Pulmonary artery endothelial cell (primary cell): ENCODE data around the gene DDX24. TPM values are rescaled to one million over a fixed set of nuclear protein-coding genes. Genes with fewer than 3 reads are reported as not detected.

ENCODE experiments used
- DNase-seq: peaks from one replicate; pipeline ENCODE4 v3.0.0-alpha.2; 2011; ENCODE audit warnings: low read depth, low spot score
- total RNA-seq: library from RNA; depleted of rRNA; stranded (reverse); fragments of >200 nt; gene quantifications from 2 replicates; pipeline ENCODE4 v1.2.3, GENCODE V29; 2014

Gene DDX24
- total RNA-seq, 1 donor from 2014 or later, result 110 TPM

DNA sequence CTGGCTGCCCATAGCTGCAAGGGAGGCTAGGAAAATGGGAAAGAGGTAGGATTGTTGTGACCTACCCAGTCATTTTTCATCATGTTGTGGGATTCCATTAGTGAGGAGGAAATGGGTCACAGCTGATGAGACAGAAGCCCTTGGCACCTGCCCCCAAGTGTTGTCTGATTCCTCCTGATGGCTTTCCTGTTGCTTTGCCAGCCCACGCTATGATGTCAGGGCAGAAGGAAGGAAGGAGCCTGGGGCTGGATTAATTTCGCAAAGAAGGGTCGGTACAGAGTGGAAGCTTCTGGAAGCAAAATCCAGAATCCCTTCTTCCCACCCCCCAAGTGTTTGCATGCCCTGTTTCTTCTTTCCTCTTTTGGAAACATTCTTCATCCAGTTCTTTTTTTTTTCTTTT is 46.1 kb downstream of the DDX24 start:
- no peak for DNase-seq

DNA sequence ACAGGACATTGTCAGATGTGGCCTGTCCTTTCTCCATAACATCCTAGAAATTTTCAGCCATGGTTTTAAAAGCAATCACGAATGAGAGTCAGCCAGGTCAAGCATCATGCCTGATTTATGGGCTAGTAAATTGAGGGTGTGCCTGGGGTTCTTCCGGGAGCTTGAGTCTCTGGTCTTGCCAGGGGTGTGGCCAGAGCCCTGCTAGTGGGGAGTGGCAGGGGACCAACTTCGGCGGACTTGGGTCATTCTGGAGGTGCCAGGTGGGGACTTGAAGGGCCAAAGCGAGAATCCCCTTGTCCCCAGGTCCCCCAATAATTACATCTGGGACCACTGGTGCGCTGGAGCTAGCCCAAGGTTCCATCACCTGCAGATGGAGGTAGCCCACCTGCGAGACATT is 49.1 kb downstream of the DDX24 start:
- DNase-seq, result no peak

DNA sequence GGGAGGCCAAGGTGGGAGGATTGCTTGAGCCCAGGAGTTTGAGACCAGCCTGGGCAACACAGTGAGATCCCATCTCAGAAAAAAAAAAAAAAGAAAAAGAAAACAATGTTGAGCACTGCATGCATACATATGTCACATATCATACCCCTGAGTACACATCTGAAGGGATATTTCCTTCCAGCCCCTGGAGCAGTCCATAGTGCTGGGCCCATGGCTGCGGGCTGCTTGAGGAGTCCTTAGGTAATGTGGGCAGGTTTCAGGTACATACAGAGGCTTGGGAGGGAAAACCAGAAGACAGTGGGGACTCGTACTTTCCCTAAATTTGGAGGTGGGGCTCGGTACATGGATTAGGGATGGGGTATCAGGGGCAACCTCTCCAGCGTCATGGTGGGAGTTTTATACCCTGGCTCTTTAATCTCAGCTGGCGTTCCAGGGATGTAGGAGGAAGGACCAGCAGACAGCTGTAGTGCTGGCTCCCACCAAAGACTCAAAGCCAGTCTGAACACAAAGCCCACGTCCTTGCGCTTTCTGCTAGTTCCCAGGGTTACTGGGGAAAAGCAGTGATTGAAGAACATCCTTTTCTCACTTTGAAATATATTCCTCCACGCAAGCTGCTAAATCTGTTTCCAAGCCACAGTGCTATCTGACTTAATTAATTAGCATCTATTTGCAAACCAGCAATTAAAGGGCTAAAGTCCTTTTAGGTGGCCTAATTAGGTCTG is 49.7 kb downstream of the DDX24 start:
- no peak for DNase-seq

DNA sequence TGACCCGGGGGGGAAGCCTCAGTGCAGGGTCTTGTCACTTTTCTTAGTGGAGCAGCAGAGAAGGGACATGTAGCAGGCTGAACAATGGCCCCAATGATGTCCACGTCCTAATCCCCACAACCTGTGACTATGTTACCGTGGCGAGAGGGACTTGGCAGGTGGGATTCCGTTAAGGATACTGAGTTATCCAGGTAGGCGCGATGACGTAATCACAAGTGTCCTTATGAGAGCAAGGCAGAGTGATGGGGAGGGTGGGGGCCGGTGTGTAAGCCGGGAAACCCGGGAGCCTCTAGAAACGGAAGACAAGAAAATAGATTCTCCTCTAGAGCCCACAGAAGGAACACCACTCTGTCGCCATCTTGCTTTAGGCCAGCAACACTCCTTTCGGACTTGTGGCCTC is 50.4 kb downstream of the DDX24 start:
- DNase-seq, result no peak

DNA sequence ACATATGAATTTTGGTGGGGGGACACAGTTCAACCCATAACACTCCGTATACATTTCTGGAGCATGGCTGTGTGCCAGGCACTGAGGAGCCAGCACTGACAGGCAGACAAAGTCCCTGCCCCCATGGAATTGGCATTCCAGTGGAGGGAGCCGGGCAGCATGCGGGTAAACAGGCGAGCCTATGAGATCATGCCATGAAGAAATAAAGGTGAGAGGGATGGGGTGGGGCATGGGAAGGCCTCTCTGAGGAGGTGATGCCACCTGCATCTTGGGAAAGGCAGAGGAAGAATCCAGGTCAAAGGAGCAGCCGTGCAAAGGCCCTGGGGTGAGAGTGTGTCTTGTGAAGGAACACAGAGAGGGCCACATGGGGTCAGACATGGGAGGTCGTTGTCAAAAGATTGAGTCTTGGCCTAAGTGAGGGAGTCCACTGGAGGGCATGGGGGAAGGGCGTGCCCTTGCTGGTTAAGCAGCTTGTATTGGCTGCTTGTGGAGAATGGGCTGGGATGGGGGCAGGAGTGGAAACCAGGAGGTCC is 51.3 kb downstream of the DDX24 start:
- no peak for DNase-seq

DNA sequence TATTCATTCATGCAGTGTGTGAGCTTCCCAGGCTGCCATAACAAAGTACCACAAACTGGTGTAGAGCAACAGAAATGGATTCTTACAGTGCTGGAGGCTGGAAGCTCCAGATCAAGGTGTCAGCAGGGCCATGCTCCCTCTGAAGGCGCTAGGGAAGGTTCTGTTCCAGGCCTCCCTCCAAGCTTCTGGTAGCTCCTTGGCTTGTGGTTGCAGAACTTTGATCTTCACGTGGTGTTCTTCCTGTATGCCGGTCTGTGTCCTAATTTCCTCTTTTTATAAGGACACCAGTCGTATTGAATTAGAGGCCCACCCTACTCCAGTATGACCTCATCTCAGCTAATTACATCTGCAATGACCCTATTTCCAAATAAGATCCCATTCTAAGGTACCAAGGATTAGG is 51.7 kb downstream of the DDX24 start:
- DNase-seq, result no peak

DNA sequence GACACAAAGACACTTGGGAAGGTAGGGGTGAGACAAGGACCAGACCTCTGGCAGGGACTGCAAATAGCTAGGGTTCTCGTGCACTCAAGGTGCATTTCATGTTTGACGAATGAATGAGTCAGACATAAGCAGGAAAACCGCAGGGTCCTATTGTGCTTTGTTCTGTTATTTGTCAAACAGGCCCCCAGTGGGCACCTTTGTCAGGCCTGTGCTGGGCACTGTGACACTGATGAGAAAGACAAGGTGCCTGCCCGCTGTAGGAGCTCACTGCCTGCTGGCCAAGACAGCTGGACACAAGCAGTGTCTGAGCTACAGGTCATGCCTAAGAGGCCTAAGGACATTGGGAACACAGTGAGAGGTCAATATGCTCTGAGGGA is 52.6 kb downstream of the DDX24 start:
- no peak for DNase-seq

DNA sequence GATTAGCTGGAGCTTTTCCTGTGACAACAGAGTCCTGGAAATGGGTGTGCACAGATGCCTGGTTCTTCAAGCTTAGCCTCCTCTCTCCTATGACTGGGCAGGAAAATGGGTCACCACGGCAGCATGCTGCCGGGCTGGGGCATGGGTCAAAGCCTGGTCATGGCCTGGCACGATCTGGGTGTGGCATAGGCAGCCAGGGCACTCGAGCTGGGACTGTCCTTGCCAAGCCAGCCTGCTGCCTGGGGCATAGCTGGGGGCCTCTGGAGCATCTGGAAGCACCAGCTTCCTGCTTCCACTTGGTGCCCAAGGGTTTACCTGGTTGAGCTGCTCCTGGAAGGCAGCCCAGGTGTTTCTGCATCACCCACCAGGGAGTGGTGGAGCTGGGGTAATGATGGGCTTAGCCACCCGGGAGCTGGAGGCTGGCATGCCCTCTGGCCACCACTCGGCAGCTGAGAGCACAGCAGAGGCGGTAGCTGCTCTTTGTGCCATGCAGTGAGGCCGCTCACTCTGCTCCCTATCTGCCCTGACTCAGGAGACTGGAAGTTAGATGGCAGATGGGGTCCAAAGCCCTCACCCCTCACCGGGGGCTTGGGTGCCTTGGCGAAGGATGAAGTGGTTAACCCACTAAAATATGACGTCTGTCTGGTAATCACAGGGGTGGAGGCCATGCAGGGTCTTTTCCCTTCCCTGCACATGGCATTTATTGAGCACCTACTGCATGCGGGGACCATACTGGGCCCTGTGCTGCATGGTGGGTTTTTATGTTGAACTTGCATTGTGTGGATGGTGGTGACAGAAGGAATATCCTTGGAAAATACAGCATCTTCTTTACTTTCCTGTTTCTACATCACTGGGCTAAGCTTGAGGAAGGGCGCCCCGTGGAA is 53.2 kb downstream of the DDX24 start:
- DNase-seq, result no peak

DNA sequence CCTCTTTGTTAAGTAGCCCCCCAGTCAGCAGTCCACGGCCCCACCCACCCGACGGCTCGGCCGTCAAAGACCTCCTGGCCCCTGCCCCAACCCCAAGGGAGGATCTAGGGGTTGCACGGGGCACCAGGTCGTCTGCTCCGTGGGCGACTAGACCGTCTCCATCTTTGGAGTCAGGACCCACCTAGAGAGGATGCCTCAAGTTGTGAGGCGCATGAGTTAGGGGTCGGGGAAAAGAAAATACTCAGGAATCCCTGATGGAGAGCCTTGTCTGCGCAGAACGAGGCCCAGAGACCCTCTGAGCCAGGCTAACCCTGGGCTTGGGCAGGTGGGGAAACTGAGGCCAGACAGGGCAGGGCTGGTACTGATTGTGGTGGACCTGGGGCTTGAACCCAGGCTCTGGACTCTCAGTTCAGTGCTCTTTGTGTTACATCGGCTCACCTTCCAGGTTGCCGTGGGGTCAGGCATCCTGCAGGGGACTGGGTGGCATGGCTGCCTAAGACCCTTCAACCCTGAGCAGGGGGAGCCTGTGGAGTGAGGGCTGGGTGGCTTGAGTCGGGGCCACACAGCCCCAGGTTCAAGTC is 54.0 kb downstream of the DDX24 start:
- no peak for DNase-seq

DNA sequence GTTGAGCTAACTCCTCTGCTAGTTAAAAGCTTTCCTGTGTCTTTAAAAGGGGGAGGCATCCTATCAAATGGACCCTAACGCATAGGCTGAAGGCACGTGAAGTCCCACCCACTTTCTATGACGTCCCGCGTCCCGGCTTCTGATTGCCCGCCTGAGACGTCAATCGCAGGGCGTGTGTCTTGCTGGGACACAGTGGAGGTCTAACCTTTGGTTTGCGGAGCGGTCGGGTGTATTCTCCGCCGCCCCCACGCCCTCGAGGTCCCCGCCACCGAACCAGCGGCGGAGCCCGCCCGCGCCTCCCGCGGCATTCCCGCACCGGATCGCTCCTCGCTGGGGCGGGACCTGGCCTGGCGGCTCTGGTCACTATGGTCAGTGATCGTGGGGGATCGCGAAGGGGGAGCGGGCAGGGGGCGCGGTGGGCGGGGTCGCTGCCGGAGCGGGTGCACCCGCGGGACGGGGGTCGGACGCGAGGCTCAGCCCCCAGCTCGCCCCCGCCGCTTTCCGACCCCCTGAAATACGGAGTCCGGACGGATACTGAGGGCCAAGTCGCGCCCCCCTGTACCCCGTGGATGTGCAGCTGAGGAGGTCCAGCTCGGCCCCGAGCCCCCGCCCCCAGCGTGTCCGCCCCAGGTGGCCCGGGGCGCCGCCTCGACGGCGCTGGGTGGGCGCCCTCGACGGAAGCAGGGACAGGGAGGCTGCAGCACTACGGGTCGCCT is 54.7 kb downstream of the DDX24 start, which contains the start of gene OTUB2:
OTUB2 (plus strand) TSS at position 168 of the 716 bp plus-strand sequence; CDS start at position 366, 198 bp downstream.
- peak; percentile 94 for DNase-seq

DNA sequence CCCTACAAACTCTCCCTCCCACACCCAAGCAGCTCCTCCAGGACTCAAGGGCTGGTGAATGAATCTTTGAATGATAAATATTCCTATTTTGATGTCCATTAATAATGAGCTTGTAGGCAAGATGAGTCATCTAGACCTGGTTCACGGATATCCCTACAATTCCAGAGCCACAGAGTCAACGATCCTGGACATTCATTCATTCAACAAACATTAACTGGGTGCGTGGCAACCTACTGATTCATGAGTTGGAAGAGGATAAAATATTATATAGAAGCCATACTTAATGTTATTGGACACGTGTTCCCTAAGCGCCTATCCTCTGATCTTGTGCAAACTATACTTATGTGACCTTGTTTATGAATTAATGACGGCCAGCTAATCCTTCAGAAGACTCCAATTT is 55.3 kb downstream of the DDX24 start:
- DNase-seq, result no peak

DNA sequence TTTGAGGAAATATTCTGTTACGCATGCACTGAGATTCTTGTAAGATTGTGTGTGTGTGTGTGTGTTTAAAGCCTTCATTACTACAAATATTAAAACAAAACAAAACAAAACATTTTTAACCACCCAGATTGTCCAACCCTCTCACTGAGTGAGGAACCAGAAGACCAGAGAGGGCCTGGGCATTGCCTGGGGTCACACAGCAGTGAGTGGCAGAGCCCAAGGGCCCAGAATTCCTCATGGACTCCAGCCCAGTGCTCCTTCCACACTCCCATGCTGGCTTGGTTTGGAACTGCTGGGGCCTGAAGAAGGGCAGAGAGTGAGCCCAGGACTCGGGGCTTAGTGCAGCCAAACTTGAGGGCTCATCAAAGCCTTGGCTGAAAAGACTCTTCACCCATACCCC is 56.5 kb downstream of the DDX24 start:
- DNase-seq, result no peak

DNA sequence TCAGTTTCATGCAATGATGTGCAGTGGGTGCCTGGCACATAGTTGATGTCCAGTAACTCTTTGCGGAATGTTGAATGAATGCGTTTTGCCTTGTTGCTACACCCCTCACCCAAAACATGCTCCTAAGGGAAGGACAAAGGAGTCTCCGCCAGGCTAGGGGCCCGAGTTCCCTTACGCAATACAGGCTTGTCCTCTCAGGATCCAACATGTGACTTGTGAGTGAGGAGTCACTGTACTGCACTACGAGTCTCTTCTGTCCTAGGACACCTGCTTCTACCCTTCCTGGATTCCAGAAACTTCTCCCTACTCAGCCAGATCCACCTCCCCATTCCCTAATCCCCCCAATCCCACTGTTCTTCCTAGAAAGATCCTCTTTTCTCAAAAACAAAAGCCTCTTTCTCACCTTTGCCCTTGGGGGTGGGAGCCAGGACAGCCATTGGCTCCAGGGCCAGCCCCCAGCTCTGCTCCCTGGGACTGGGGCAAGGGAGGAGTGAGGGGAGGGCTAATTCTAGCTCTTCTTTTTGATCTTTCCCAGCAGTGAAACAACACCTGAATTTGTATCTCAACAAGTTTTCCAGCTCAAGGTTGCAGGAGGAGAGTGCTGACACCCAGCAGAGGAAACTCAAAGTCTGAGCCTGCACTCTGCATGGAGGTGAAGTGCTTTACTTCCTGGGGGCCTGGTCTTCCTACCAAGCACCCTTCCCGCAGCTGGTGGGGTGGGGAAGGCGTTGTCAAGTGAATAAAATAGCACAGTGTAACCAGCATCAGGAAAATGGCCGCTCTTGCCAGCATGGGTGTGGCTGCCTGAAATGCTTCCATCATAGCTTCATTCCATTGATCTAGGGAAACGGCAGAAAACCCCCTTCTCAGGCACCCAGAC is 58.2 kb downstream of the DDX24 start:
- DNase-seq, result no peak

DNA sequence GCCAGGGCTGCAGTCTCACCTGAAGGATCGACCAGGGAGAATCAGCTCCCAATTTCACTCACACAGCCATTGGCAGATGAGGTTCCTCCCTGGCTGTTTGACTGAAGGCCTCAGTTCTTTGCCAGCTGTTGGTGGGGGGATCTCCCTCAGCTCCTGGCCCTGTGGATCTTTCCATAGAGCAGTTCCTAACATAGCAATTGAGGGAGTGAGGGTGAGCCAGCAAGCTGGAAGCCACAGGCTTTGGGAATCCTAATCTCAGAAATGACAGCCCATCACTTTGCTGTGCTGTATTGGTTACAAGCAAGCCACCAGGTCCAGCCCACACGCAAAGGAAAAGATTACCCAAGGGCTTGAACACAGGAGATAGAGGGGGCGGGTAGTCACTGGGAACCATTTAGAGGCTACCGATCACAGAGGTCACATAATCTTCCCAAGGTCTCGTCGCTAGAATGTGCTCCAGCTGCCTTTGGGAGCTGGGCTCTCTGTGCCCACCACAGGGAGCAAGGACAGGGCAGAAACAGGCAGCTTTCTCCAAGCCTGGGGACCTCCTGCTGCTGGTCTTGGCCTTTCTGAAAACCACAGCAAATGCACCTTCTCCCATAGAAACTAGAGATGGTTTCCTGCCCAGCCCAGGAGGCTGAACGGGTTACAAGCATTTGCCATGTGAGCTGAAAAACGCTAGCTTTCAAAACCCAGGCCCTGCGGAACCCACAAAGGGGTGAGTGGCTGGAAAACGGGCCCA is 59.4 kb downstream of the DDX24 start:
- no peak for DNase-seq

DNA sequence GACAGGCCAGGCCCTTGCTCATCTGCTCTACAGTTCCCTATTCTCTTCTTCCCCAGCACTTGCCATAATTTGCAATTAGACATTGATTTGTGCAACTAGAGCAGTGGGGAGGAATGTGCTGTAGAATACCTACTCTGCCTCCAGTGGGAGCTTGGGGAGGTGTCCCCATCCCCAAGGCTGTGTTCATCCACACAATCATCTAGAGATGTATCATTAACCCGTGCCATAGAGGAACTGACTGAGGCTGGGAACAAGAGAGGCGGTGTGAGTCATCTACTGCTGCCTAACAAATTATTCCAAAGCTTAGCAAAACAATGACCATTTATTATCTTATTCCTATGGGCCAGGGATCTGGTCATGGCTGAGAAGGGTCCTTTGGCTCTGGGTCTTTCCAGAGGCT is 60.0 kb downstream of the DDX24 start:
- DNase-seq, result no peak

DNA sequence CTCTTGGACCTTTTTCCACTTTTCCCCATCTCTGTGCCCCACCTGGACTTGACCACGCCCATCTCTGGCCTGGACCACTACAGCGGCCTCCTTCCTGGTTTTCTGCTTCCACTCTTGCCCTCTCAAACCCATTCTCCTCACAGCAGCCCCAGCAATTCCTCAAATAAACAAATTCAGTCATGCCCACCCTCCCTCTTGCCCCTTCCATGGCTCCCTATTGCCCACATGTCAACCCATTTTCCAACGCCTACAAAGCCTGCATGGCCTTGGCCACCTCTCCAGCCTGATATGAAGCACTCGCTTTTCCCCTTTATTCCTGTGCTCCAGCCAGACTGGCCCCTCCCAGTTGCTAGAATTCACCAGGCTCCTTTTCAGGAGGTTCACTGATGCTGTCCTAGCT is 60.7 kb downstream of the DDX24 start:
- no peak for DNase-seq

DNA sequence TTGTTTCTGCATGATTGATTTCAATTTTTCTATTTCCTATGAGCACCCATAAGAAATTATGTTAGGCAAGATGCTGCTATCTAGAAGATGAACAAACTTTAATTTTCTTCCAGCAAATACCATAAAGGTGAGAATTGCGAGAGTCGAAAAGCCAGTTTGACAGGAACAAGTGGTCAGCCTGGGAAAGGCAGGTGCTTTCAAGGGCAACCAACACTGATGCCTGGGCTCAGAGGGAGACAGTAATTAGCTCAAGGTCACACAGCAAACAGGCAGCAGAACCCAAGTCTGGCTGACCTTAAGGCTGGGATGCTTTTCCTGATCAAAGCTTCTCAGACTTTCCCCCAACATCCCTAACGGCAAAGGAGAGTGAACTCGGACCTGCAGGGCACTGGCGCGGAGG is 61.7 kb downstream of the DDX24 start:
- no peak for DNase-seq

DNA sequence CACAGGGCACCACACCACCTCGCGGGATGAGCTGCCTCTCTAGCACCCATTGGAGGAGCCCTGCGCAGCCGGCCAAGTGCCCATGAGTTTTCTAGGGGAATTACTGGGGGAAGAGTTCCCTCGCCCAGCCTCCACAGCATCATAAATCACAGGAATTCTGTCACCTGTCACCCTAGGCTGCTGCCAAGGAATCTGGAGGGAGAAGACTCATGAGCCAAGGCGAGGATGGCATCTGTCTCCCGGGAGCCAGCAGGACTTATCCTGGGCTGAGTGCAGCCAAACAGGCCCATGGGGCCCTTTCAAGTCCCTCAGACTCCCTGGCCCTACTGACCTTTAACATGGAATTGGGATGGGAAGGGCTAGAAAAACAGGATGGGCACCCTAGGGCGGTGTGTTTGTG is 62.7 kb downstream of the DDX24 start:
- DNase-seq, result no peak

DNA sequence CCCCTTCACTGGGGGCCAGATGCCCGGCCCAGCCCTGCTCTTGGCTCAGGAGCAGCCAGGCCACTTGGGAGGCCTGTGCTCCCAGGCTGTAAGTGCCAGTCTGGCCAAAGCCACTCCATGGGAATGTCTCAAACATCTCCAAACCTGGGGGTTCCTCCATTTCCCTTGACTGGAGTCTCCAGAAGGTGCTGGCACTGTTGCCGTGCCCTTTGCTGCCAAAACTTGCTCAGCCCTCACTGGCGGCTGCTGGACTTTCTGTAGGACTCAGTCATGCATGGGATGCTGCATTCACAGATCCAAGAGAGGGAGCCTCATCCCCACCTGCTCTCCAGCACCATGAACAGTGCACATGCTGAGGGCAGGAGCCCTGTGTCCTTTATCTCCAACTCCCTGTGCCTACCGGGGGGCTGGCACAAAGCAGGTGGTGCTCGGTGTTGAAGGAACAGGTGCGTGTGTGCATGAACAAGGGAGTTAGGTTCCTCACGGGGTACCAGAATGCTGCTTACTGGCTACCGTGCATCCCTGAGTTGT is 64.5 kb downstream of the DDX24 start:
- no peak for DNase-seq

DNA sequence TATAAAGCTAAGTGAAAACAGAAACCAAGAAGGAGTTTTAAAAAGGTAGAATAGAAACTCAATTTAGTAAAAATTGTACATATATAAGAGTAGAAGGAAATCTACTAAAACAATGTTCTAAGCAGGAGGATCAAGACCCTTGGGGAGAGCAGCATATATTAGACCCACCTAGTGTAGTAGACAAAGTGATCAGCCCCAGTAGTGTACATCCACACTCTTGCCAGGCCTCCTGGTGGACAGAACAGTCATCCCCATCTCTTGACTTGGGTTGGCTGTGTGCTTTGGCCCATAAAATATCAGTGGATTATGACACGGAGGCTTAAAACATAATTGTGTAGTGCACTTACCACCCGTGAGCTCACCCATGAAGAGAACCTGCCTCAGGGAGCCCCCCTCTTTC is 65.8 kb downstream of the DDX24 start:
- no peak for DNase-seq
